GM12878 (cell line): ENCODE measurements around the gene RECK. TPM values are rescaled to one million over a fixed set of nuclear protein-coding genes. Genes with fewer than 3 reads are reported as not detected.

Experiments used
- CHD1 ChIP-seq: IDR thresholded peaks from 2 replicates; pipeline ENCODE4 v1.6.1; 2012; ENCODE audit warnings: low read depth, low read length, improper control_type of control experiment
- EED ChIP-seq: sonication (generic); IDR thresholded peaks from 2 replicates; pipeline ENCODE4 v1.6.1; 2016; ENCODE audit warnings: antibody characterized with exemption, low read depth
- ESRRA ChIP-seq: IDR thresholded peaks from 2 replicates; pipeline ENCODE4 v1.6.1; 2012; ENCODE audit warnings: mild to moderate bottlenecking, low read length, improper control_type of control experiment
- HCFC1 ChIP-seq: fragments of 150-350 bp; IDR thresholded peaks from 2 replicates; pipeline ENCODE4 v1.6.1; 2014; ENCODE audit warnings: low read length
- HDAC2 ChIP-seq: fragments of 200-600 bp; sonication (generic); IDR thresholded peaks from 2 replicates; pipeline ENCODE4 v1.6.1; 2017
- HDGF ChIP-seq: fragments of 450-650 bp; IDR thresholded peaks from 2 replicates; pipeline ENCODE4 v1.6.1; 2016; ENCODE audit warnings: antibody characterized with exemption
- IKZF2 ChIP-seq, 2 experiments: fragments of 450-650 bp; IDR thresholded peaks; 2 replicates each; pipeline ENCODE4 v1.6.1; 2017; ENCODE audit warnings: mild to moderate bottlenecking in 2 of 2, moderate library complexity in 2 of 2
- IRF4 ChIP-seq: IDR thresholded peaks from 2 replicates; pipeline ENCODE4 v1.6.1; 2011; ENCODE audit warnings: low read depth, low read length
- KDM1A ChIP-seq: fragments of 200-600 bp; sonication (generic); IDR thresholded peaks from 2 replicates; pipeline ENCODE4 v1.6.1; 2016; ENCODE audit warnings: borderline replicate concordance
- NBN ChIP-seq: fragments of 450-650 bp; IDR thresholded peaks from 2 replicates; pipeline ENCODE4 v1.6.1; 2016
- PAX5 ChIP-seq: IDR thresholded peaks from 2 replicates; pipeline ENCODE4 v1.6.1; 2011; ENCODE audit warnings: low read depth, low read length, borderline replicate concordance
- POU2F2 ChIP-seq: IDR thresholded peaks from 3 replicates; pipeline ENCODE4 v1.6.1; 2011; ENCODE audit warnings: low read depth, mild to moderate bottlenecking, low read length, borderline replicate concordance
- RBBP5 ChIP-seq: fragments of 200-600 bp; sonication (generic); conservative IDR thresholded peaks from 2 replicates; pipeline ENCODE4 v1.6.1; 2016
- RFX5 ChIP-seq: IDR thresholded peaks from 2 replicates; pipeline ENCODE4 v1.6.1; 2011; ENCODE audit warnings: low read depth, low read length, improper control_type of control experiment
- SMAD1 ChIP-seq: fragments of 450-650 bp; IDR thresholded peaks from 2 replicates; pipeline ENCODE4 v1.6.1; 2018; ENCODE audit warnings: mild to moderate bottlenecking, low read depth; ENCODE audit not compliant: partially characterized antibody
- SMARCA5 ChIP-seq: fragments of 450-650 bp; IDR thresholded peaks from 2 replicates; pipeline ENCODE4 v1.6.1; 2017; ENCODE audit warnings: mild to moderate bottlenecking
- SP1 ChIP-seq: IDR thresholded peaks from one replicate; pipeline ENCODE4 v1.6.1; 2011; ENCODE audit warnings: low read depth, low read length
- SPI1 ChIP-seq: IDR thresholded peaks from 2 replicates; pipeline ENCODE4 v1.6.1; 2011; ENCODE audit warnings: low read depth, mild to moderate bottlenecking, low read length, moderate library complexity, borderline replicate concordance; ENCODE audit not compliant: insufficient read depth
- SREBF2 ChIP-seq: IDR thresholded peaks from 2 replicates; pipeline ENCODE4 v1.6.1; 2012; ENCODE audit warnings: mild to moderate bottlenecking, low read length
- TARDBP ChIP-seq: IDR thresholded peaks from 2 replicates; pipeline ENCODE4 v1.6.1; 2016; ENCODE audit warnings: borderline replicate concordance
- YY1 ChIP-seq: IDR thresholded peaks from 2 replicates; pipeline ENCODE4 v1.6.1; 2011; ENCODE audit warnings: low read depth, mild to moderate bottlenecking, low read length
- ZNF207 ChIP-seq: fragments of 450-650 bp; IDR thresholded peaks from 2 replicates; pipeline ENCODE4 v1.6.1; 2014; ENCODE audit warnings: antibody characterized with exemption, mild to moderate bottlenecking, borderline replicate concordance
- ZNF622 ChIP-seq: fragments of 450-650 bp; IDR thresholded peaks from 2 replicates; pipeline ENCODE4 v1.6.1; 2017; ENCODE audit warnings: mild to moderate bottlenecking, inconsistent platforms
- polyA plus RNA-seq, 11 experiments: library from polyadenylated mRNA; depleted of rRNA in 4 of 11; unstranded in 6 of 11; stranded (reverse) in 5 of 11; fragments of >200 nt; fragmentation: Nextera tagmentation in 4 of 11; fragmentation: Illumina TruSeq in 1 of 11; extraction: Ambion mirVana in 4 of 11; extraction: Trizol in 1 of 11; gene quantifications; 1 replicate in 1 of 11; 2 replicates in 10 of 11; pipeline versions ENCODE4 v1.2.1 to v1.2.3, GENCODE V29; 2011 to 2016; ENCODE audit warnings: inconsistent platforms in 2 of 11, missing spikeins in 2 of 11, low read depth in 1 of 11
- total RNA-seq, 4 experiments: library from RNA; depleted of rRNA in 3 of 4; stranded (reverse); fragments of >200 nt in 3 of 4; fragmentation: Illumina TruSeq in 1 of 4; extraction: Trizol in 1 of 4; gene quantifications; 2 replicates each; pipeline versions ENCODE4 v1.2.1 to v1.2.3, GENCODE V29; 2013 to 2021
- TF ChIP-seq, protein P1 (sequence below): fragments of 450-650 bp; IDR thresholded peaks from 2 replicates; pipeline ENCODE4 v1.6.1; 2017; ENCODE audit warnings: low read depth, mild to moderate bottlenecking, moderate library complexity
- TF ChIP-seq, protein P2 (sequence below), 3 experiments: IDR thresholded peaks in 2 of 3; conservative IDR thresholded peaks in 1 of 3; 2 replicates each; pipeline ENCODE4 v1.5.1; 2011; ENCODE audit warnings: low read depth in 3 of 3, low read length in 3 of 3, mild to moderate bottlenecking in 3 of 3, control low read depth in 2 of 3, moderate library complexity in 2 of 3, inconsistent platforms in 1 of 3, mixed read lengths in 1 of 3; ENCODE audit not compliant: control insufficient read depth in 2 of 3, insufficient read depth in 1 of 3; ENCODE audit errors: extremely low read depth in 1 of 3
- TF ChIP-seq, protein P3 (sequence below): fragments of 450-650 bp; IDR thresholded peaks from 2 replicates; pipeline ENCODE4 v1.6.1; 2016; ENCODE audit warnings: mild to moderate bottlenecking
- TF ChIP-seq, protein P4 (sequence below): fragments of 450-650 bp; IDR thresholded peaks from 2 replicates; pipeline ENCODE4 v1.6.1; 2017; ENCODE audit warnings: mild to moderate bottlenecking

The RECK gene
- total and polyA plus RNA-seq, 10 of the 15 experiments (the other 5 are each of a cell fraction or from before 2014, with no cell fraction given), result 0.02 to 0.40 (median 0.13) TPM

DNA sequence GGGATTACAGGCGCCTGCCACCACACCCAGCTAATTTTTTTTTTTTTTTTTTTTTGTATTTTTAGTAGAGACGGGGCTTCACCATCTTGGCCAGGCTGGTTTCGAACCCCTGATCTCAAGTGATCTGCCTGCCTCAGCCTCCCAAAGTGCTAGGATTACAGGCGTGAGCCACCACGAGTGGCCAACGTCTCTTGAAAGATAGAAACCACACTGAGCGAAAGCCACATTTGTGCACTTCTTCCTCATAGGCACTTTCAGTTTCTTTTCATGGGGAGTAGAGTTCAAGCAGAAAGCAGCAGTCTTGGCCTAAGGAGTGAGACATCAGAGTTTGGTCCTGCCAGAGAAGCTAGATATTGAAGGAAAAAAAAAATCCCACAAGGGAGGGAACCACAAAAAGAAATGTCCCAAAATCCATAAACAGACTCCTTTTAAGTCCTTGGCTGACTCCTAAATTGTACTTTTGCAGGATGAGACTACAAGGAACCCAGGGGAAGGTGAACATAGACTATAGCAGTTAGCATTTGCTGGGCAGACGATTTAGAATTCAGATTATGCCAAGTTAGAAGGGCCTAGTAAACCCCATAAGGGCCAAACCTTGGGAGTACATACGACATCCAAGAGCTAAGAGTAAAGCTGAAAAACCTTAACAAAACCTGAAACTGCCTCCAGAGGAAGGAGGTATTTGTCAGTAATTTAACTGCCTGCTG lies 55.9 kb downstream of the RECK start (continued):
- TF ChIP-seq PAX5, result peak; percentile 17; the same call in 1 of the 2 replicates
- TF ChIP-seq, protein P1, sequence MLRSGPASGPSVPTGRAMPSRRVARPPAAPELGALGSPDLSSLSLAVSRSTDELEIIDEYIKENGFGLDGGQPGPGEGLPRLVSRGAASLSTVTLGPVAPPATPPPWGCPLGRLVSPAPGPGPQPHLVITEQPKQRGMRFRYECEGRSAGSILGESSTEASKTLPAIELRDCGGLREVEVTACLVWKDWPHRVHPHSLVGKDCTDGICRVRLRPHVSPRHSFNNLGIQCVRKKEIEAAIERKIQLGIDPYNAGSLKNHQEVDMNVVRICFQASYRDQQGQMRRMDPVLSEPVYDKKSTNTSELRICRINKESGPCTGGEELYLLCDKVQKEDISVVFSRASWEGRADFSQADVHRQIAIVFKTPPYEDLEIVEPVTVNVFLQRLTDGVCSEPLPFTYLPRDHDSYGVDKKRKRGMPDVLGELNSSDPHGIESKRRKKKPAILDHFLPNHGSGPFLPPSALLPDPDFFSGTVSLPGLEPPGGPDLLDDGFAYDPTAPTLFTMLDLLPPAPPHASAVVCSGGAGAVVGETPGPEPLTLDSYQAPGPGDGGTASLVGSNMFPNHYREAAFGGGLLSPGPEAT, result no peak
- no peak for TF ChIP-seq SMAD1
- no peak for TF ChIP-seq HCFC1
- peak; percentile 32; the same call in 1 of the 3 replicates for TF ChIP-seq POU2F2
- no peak for TF ChIP-seq RFX5
- no peak for TF ChIP-seq HDAC2
- TF ChIP-seq EED, result no peak
- no peak for TF ChIP-seq SP1
- TF ChIP-seq KDM1A, result no peak
- 0 out of 2 replicates have a peak, but pooled peaks have one; percentile 32 for TF ChIP-seq TARDBP
- no peak for TF ChIP-seq SMARCA5
- TF ChIP-seq ZNF622, result no peak
- TF ChIP-seq ZNF207, result no peak
- no peak for TF ChIP-seq HDGF
- TF ChIP-seq ESRRA, result no peak
- TF ChIP-seq RBBP5, result no peak
- no peak for TF ChIP-seq SREBF2
- TF ChIP-seq SPI1, result peak; percentile 62; the same call in 1 of the 2 replicates
- TF ChIP-seq, protein P2, sequence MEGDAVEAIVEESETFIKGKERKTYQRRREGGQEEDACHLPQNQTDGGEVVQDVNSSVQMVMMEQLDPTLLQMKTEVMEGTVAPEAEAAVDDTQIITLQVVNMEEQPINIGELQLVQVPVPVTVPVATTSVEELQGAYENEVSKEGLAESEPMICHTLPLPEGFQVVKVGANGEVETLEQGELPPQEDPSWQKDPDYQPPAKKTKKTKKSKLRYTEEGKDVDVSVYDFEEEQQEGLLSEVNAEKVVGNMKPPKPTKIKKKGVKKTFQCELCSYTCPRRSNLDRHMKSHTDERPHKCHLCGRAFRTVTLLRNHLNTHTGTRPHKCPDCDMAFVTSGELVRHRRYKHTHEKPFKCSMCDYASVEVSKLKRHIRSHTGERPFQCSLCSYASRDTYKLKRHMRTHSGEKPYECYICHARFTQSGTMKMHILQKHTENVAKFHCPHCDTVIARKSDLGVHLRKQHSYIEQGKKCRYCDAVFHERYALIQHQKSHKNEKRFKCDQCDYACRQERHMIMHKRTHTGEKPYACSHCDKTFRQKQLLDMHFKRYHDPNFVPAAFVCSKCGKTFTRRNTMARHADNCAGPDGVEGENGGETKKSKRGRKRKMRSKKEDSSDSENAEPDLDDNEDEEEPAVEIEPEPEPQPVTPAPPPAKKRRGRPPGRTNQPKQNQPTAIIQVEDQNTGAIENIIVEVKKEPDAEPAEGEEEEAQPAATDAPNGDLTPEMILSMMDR (IDR thresholded peaks at IDR 0.05 in 2 of 3, conservative IDR thresholded peaks at IDR 0.05 in 1 of 3; ENCODE audit: control insufficient read depth in 2 of 3, extremely low read depth in 1 of 3, insufficient read depth in 1 of 3, low read depth in 3 of 3, low read length in 3 of 3), result no peak
- TF ChIP-seq IRF4, result peak; percentile 57; the same call in 1 of the 2 replicates
- TF ChIP-seq NBN, result peak; percentile 75
- 0 out of 4 replicates have a peak, but pooled peaks have one; percentile 13 to 21 for TF ChIP-seq IKZF2 (IDR thresholded peaks at IDR 0.05)
- no peak for TF ChIP-seq CHD1
- TF ChIP-seq YY1, result 0 out of 2 replicates have a peak, but pooled peaks have one; percentile 22
- TF ChIP-seq, protein P3, sequence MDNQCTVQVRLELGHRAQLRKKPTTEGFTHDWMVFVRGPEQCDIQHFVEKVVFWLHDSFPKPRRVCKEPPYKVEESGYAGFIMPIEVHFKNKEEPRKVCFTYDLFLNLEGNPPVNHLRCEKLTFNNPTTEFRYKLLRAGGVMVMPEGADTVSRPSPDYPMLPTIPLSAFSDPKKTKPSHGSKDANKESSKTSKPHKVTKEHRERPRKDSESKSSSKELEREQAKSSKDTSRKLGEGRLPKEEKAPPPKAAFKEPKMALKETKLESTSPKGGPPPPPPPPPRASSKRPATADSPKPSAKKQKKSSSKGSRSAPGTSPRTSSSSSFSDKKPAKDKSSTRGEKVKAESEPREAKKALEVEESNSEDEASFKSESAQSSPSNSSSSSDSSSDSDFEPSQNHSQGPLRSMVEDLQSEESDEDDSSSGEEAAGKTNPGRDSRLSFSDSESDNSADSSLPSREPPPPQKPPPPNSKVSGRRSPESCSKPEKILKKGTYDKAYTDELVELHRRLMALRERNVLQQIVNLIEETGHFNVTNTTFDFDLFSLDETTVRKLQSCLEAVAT, result peak; percentile 77
- TF ChIP-seq, protein P4, sequence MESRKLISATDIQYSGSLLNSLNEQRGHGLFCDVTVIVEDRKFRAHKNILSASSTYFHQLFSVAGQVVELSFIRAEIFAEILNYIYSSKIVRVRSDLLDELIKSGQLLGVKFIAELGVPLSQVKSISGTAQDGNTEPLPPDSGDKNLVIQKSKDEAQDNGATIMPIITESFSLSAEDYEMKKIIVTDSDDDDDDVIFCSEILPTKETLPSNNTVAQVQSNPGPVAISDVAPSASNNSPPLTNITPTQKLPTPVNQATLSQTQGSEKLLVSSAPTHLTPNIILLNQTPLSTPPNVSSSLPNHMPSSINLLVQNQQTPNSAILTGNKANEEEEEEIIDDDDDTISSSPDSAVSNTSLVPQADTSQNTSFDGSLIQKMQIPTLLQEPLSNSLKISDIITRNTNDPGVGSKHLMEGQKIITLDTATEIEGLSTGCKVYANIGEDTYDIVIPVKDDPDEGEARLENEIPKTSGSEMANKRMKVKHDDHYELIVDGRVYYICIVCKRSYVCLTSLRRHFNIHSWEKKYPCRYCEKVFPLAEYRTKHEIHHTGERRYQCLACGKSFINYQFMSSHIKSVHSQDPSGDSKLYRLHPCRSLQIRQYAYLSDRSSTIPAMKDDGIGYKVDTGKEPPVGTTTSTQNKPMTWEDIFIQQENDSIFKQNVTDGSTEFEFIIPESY, result no peak
